Measurements from ENCODE around the gene RRP15. TPM values are rescaled to one million over a fixed set of nuclear protein-coding genes. Genes with fewer than 3 reads are reported as not detected.

RRP15 gene
- total and polyA plus RNA-seq, 2 of the 13 experiments (the other 11 are each of a cell fraction or from before 2014, with no cell fraction given), result 2.1 to 37.5 TPM

GRCh38 chr1:218366322-218367052 lies 81.4 kb downstream of the RRP15 start (continued):
- TF ChIP-seq NR1H2 (CRISPR knock-in tag; IDR thresholded peaks at IDR 0.05; ENCODE audit: borderline replicate concordance, low read depth) (no peak), ADNP (CRISPR knock-in tag; IDR thresholded peaks at IDR 0.05) (no peak), ZNF780A (CRISPR knock-in tag; IDR thresholded peaks at IDR 0.05) (no peak), KLF6 (CRISPR knock-in tag; IDR thresholded peaks at IDR 0.05) (no peak), ZHX2 (IDR thresholded peaks at IDR 0.05; ENCODE audit: low read depth) (no peak), ZHX2 (CRISPR knock-in tag; IDR thresholded peaks at IDR 0.05; ENCODE audit: borderline replicate concordance) (no peak), ZNF576 (CRISPR knock-in tag; IDR thresholded peaks at IDR 0.05) (no peak), PAWR (CRISPR knock-in tag; IDR thresholded peaks at IDR 0.05; ENCODE audit: borderline replicate concordance) (no peak), ZNF296 (CRISPR knock-in tag; conservative IDR thresholded peaks at IDR 0.05) (no peak), ZGPAT (CRISPR knock-in tag; IDR thresholded peaks at IDR 0.05) (no peak), ZNF512 (CRISPR knock-in tag; IDR thresholded peaks at IDR 0.05) (no peak), ZNF121 (CRISPR knock-in tag; IDR thresholded peaks at IDR 0.05) (peak; percentile 96), TRAFD1 (CRISPR knock-in tag; IDR thresholded peaks at IDR 0.05; ENCODE audit: borderline replicate concordance) (no peak), ZNF34 (CRISPR knock-in tag; IDR thresholded peaks at IDR 0.05; ENCODE audit: borderline replicate concordance) (no peak), PRPF4 (IDR thresholded peaks at IDR 0.05; ENCODE audit: low read depth, low read length, poor library complexity, severe bottlenecking) (no peak)
- TF ChIP-seq, protein P1, sequence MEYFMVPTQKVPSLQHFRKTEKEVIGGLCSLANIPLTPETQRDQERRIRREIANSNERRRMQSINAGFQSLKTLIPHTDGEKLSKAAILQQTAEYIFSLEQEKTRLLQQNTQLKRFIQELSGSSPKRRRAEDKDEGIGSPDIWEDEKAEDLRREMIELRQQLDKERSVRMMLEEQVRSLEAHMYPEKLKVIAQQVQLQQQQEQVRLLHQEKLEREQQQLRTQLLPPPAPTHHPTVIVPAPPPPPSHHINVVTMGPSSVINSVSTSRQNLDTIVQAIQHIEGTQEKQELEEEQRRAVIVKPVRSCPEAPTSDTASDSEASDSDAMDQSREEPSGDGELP (IDR thresholded peaks at IDR 0.05; ENCODE audit: borderline replicate concordance, low read depth), result peak; percentile 97

All from HepG2 (cell line).